Stimulated activated CD8-positive, alpha-beta memory T cell treated with anti-CD3 and anti-CD28 coated beads, Interleukin-15, amount 100 ng/mL, for 4 hours (primary cell): ENCODE results near the gene PPP1R10.

Source experiments
- DNase-seq, 2 donors: peaks; one replicate each; pipeline ENCODE4 v3.0.0-alpha.2; 2020; ENCODE audit warnings: low read depth in 2 of 2

PPP1R10 gene

GRCh38 chr6:30556066-30556905, 60.8 kb downstream of the PPP1R10 start, which contains the start of gene GNL1:
Gene GNL1 (minus strand): TSS chr6:30556489. CDS start chr6:30556203, 286 bp downstream.
- peak; percentile 98 to 99 for DNase-seq

- no peak for DNase-seq
Observed at GRCh38 chr6:30555816-30556065, 61.3 kb downstream of the PPP1R10 start.

- no peak for DNase-seq
Observed at GRCh38 chr6:30554962-30555815, 61.9 kb downstream of the PPP1R10 start.

GRCh38 chr6:30554404-30554803, 62.6 kb downstream of the PPP1R10 start:
- no peak for DNase-seq
